HepG2 (cell line): Measurements from ENCODE around the gene CMIP. TPM values are rescaled to one million over a fixed set of nuclear protein-coding genes. Genes with fewer than 3 reads are reported as not detected.

ENCODE experiments used
- ARNT ChIP-seq: fragments of 450-650 bp; IDR thresholded peaks from 2 replicates; pipeline ENCODE4 v1.6.1; 2017
- CREM ChIP-seq, 2 experiments: sonication (generic) in 1 of 2; formaldehyde crosslinking in 1 of 2; IDR thresholded peaks; 2 replicates each; pipeline versions ENCODE4 v1.4.0 to v1.6.1; 2016 to 2020; ENCODE audit warnings: antibody characterized with exemption in 1 of 2, mild to moderate bottlenecking in 1 of 2, missing genetic modification reagents in 1 of 2
- DMAP1 ChIP-seq: IDR thresholded peaks from 2 replicates; pipeline ENCODE4 v1.6.1; 2016
- EEA1 ChIP-seq: sonication (generic); formaldehyde crosslinking; IDR thresholded peaks from 2 replicates; pipeline ENCODE4 v1.5.1; 2020; ENCODE audit warnings: mild to moderate bottlenecking, missing genetic modification reagents, borderline replicate concordance
- ELF1 ChIP-seq: sonication (generic); formaldehyde crosslinking; IDR thresholded peaks from 2 replicates; pipeline ENCODE4 v1.4.0; 2020; ENCODE audit warnings: missing genetic modification reagents
- FOXM1 ChIP-seq: sonication (generic); formaldehyde crosslinking; IDR thresholded peaks from 2 replicates; pipeline ENCODE4 v1.5.0; 2020; ENCODE audit warnings: missing genetic modification reagents
- HNRNPUL1 ChIP-seq: fragments of 200-400 bp; formaldehyde crosslinking; IDR thresholded peaks from 2 replicates; pipeline ENCODE4 v1.6.1; 2017; ENCODE audit warnings: low read depth, mild to moderate bottlenecking, low read length, moderate library complexity
- PHB2 ChIP-seq: fragments of 450-650 bp; IDR thresholded peaks from 2 replicates; pipeline ENCODE4 v1.6.1; 2018; ENCODE audit not compliant: partially characterized antibody
- PLRG1 ChIP-seq: fragments of 450-650 bp; conservative IDR thresholded peaks from 2 replicates; pipeline ENCODE4 v1.6.1; 2016
- POLR2AphosphoS2 ChIP-seq: IDR thresholded peaks from 2 replicates; pipeline ENCODE4 v1.6.1; 2011; ENCODE audit warnings: low read depth, low read length, improper control_type of control experiment
- RFXANK ChIP-seq: IDR thresholded peaks from 2 replicates; pipeline ENCODE4 v1.6.1; 2016
- SAFB2 ChIP-seq: sonication (generic); formaldehyde crosslinking; IDR thresholded peaks from 2 replicates; pipeline ENCODE4 v1.5.1; 2020; ENCODE audit warnings: missing genetic modification reagents, low read depth, mild to moderate bottlenecking, borderline replicate concordance
- STAT5B ChIP-seq: sonication (generic); formaldehyde crosslinking; IDR thresholded peaks from 2 replicates; pipeline ENCODE4 v1.4.0; 2020; ENCODE audit warnings: missing genetic modification reagents
- TGIF2 ChIP-seq: IDR thresholded peaks from 2 replicates; pipeline ENCODE4 v1.6.1; 2016; ENCODE audit warnings: control low read depth, missing compliant biosample characterization
- XRCC5 ChIP-seq: fragments of 200-400 bp; formaldehyde crosslinking; optimal IDR thresholded peaks from 2 replicates; pipeline ENCODE3; 2017; ENCODE audit warnings: mild to moderate bottlenecking, low read length
- ZFP37 ChIP-seq: sonication (generic); formaldehyde crosslinking; IDR thresholded peaks from 2 replicates; pipeline ENCODE4 v1.4.0; 2020; ENCODE audit warnings: missing genetic modification reagents, borderline replicate concordance
- ZFP41 ChIP-seq: sonication (generic); formaldehyde crosslinking; IDR thresholded peaks from 2 replicates; pipeline ENCODE4 v1.4.0; 2020; ENCODE audit warnings: mild to moderate bottlenecking, missing genetic modification reagents, borderline replicate concordance
- ZFP62 ChIP-seq: sonication (generic); formaldehyde crosslinking; IDR thresholded peaks from 2 replicates; pipeline ENCODE4 v1.4.0; 2020; ENCODE audit warnings: missing genetic modification reagents
- ZNF12 ChIP-seq: sonication (generic); formaldehyde crosslinking; IDR thresholded peaks from 2 replicates; pipeline ENCODE4 v1.5.0; 2020; ENCODE audit warnings: missing genetic modification reagents
- ZNF17 ChIP-seq: sonication (generic); formaldehyde crosslinking; IDR thresholded peaks from 2 replicates; pipeline ENCODE4 v1.5.0; 2020; ENCODE audit warnings: mild to moderate bottlenecking, missing genetic modification reagents
- ZNF251 ChIP-seq: sonication (generic); formaldehyde crosslinking; IDR thresholded peaks from 2 replicates; pipeline ENCODE4 v1.9.0; 2021; ENCODE audit warnings: mild to moderate bottlenecking, missing genetic modification reagents
- ZNF329 ChIP-seq: sonication (generic); formaldehyde crosslinking; IDR thresholded peaks from 2 replicates; pipeline ENCODE4 v1.9.0; 2021; ENCODE audit warnings: low read depth, mild to moderate bottlenecking, missing genetic modification reagents
- ZNF678 ChIP-seq: sonication (generic); formaldehyde crosslinking; IDR thresholded peaks from 2 replicates; pipeline ENCODE4 v1.4.0; 2020; ENCODE audit warnings: mild to moderate bottlenecking, missing genetic modification reagents
- ZSCAN9 ChIP-seq: IDR thresholded peaks from 2 replicates; pipeline ENCODE4 v1.6.1; 2016; ENCODE audit warnings: borderline replicate concordance
- polyA plus RNA-seq, 8 experiments: library from polyadenylated mRNA; depleted of rRNA in 3 of 8; stranded (reverse) in 7 of 8; unstranded in 1 of 8; fragments of >200 nt; fragmentation: Illumina TruSeq in 4 of 8; extraction: Trizol in 4 of 8; gene quantifications; 2 replicates each; pipeline versions ENCODE4 v1.2.1 to v1.2.3, GENCODE V29; 2011 to 2016; ENCODE audit warnings: low read depth in 4 of 8, missing spikeins in 1 of 8, mixed read lengths in 1 of 8; ENCODE audit not compliant: insufficient read depth in 1 of 8
- total RNA-seq, 5 experiments: library from RNA; depleted of rRNA; stranded (reverse); fragments of >200 nt; fragmentation: Illumina TruSeq; extraction: Trizol; gene quantifications; 2 replicates each; pipeline ENCODE4 v1.2.3, GENCODE V29; 2016; ENCODE audit warnings: low read depth in 1 of 5
- TF ChIP-seq, protein P1 (sequence below): sonication (generic); formaldehyde crosslinking; IDR thresholded peaks from 2 replicates; pipeline ENCODE4 v1.9.0; 2021; ENCODE audit warnings: missing genetic modification reagents, borderline replicate concordance
- TF ChIP-seq, protein P2 (sequence below): sonication (generic); formaldehyde crosslinking; IDR thresholded peaks from 2 replicates; pipeline ENCODE4 v1.4.0; 2020; ENCODE audit warnings: missing genetic modification reagents
- TF ChIP-seq, protein P3 (sequence below): sonication (generic); formaldehyde crosslinking; IDR thresholded peaks from 2 replicates; pipeline ENCODE4 v1.5.0; 2020; ENCODE audit warnings: missing genetic modification reagents

Gene CMIP
- total and polyA plus RNA-seq, 2 of the 13 experiments (the other 11 are each of a cell fraction or from before 2014, with no cell fraction given): 10.9 to 18.1 TPM

DNA sequence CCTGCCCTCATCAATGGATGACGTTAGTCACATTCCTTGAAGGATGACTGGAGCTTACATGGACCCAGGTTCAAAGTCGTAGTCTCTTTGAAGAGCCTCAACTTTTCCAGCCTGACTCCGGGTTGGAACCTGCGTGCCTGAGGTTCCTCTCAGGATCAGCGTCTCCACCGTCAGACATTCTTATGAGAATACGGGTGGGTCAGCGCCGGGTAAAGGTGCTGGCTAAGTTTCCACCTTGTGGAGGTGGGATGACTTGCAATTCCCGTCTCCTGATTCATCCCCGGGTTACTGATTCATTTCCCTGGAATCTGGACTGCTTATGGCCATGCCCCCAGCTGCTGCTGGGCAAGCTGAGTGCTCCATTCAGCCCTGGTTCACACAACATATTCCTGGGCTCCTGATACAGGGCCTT lies 38.9 kb upstream of the CMIP start (continued):
- TF ChIP-seq ZNF17 (CRISPR knock-in tag) (no peak), DMAP1 (no peak), FOXM1 (CRISPR knock-in tag) (no peak), ARNT (no peak), CREM (IDR thresholded peaks at IDR 0.05) (no peak), CREM (CRISPR knock-in tag; IDR thresholded peaks at IDR 0.05) (no peak), ZNF678 (CRISPR knock-in tag) (no peak), ZFP41 (CRISPR knock-in tag) (no peak), ELF1 (CRISPR knock-in tag) (no peak), SAFB2 (CRISPR knock-in tag) (no peak), HNRNPUL1 (no peak), ZNF251 (CRISPR knock-in tag) (no peak), RFXANK (CRISPR knock-in tag) (no peak), STAT5B (no peak), XRCC5 (peak; percentile 61), PLRG1 (no peak), EEA1 (CRISPR knock-in tag) (no peak), PHB2 (no peak), ZNF12 (CRISPR knock-in tag) (peak; percentile 31; the same call in 1 of the 2 replicates), ZFP37 (CRISPR knock-in tag) (no peak), ZNF329 (CRISPR knock-in tag) (no peak), ZFP62 (CRISPR knock-in tag) (no peak), TGIF2 (CRISPR knock-in tag) (peak; percentile 50; the same call in 1 of the 2 replicates), ZSCAN9 (no peak), POLR2AphosphoS2 (no peak)
- TF ChIP-seq, protein P1, sequence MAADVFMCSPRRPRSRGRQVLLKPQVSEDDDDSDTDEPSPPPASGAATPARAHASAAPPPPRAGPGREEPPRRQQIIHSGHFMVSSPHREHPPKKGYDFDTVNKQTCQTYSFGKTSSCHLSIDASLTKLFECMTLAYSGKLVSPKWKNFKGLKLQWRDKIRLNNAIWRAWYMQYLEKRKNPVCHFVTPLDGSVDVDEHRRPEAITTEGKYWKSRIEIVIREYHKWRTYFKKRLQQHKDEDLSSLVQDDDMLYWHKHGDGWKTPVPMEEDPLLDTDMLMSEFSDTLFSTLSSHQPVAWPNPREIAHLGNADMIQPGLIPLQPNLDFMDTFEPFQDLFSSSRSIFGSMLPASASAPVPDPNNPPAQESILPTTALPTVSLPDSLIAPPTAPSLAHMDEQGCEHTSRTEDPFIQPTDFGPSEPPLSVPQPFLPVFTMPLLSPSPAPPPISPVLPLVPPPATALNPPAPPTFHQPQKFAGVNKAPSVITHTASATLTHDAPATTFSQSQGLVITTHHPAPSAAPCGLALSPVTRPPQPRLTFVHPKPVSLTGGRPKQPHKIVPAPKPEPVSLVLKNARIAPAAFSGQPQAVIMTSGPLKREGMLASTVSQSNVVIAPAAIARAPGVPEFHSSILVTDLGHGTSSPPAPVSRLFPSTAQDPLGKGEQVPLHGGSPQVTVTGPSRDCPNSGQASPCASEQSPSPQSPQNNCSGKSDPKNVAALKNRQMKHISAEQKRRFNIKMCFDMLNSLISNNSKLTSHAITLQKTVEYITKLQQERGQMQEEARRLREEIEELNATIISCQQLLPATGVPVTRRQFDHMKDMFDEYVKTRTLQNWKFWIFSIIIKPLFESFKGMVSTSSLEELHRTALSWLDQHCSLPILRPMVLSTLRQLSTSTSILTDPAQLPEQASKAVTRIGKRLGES (CRISPR knock-in tag): no peak
- TF ChIP-seq, protein P2, sequence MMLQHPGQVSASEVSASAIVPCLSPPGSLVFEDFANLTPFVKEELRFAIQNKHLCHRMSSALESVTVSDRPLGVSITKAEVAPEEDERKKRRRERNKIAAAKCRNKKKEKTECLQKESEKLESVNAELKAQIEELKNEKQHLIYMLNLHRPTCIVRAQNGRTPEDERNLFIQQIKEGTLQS (CRISPR knock-in tag): peak; percentile 73; the same call in 1 of the 2 replicates
- TF ChIP-seq, protein P3, sequence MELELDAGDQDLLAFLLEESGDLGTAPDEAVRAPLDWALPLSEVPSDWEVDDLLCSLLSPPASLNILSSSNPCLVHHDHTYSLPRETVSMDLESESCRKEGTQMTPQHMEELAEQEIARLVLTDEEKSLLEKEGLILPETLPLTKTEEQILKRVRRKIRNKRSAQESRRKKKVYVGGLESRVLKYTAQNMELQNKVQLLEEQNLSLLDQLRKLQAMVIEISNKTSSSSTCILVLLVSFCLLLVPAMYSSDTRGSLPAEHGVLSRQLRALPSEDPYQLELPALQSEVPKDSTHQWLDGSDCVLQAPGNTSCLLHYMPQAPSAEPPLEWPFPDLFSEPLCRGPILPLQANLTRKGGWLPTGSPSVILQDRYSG (CRISPR knock-in tag): no peak
